Thoracic aorta (tissue), 2 donors: ENCODE measurements around the gene IFIT3. TPM values are rescaled to one million over a fixed set of nuclear protein-coding genes. Genes with fewer than 3 reads are reported as not detected.

ENCODE experiments used
- ATAC-seq: fragments of 150-250 bp; one replicate; pipeline ENCODE4 v1.8.0; 2017; ENCODE audit warnings: low read depth; ENCODE audit not compliant: insufficient number of reproducible peaks, low FRiP score
- DNase-seq: peaks from one replicate; pipeline ENCODE4 v3.0.0-alpha.2; 2020; ENCODE audit warnings: low spot score
- H3K27ac ChIP-seq, 2 donors: fragments of 200-600 bp; sonication (generic); 1 replicate in 1 of 2; 2 replicates in 1 of 2; pipeline ENCODE4 v1.5.1; 2016; ENCODE audit warnings: mild to moderate bottlenecking in 2 of 2, moderate library complexity in 2 of 2
- H3K27me3 ChIP-seq: fragments of 200-600 bp; sonication (generic); replicated peaks from 2 replicates; pipeline ENCODE4 v1.6.0; 2016; ENCODE audit warnings: mild to moderate bottlenecking; ENCODE audit not compliant: insufficient read depth
- H3K36me3 ChIP-seq: fragments of 200-600 bp; sonication (generic); one replicate; pipeline ENCODE4 v1.5.1; 2016
- H3K4me1 ChIP-seq, 2 donors: fragments of 200-600 bp; sonication (generic); 1 replicate in 1 of 2; 2 replicates in 1 of 2; pipeline versions ENCODE4 v1.5.1 to v1.6.0; 2016; ENCODE audit warnings: low read depth in 2 of 2, mild to moderate bottlenecking in 1 of 2; ENCODE audit not compliant: control insufficient read depth in 1 of 2
- H3K4me3 ChIP-seq: fragments of 200-600 bp; sonication (generic); 2 replicates; pipeline ENCODE4 v1.5.1; 2016; ENCODE audit warnings: mild to moderate bottlenecking
- H3K9me3 ChIP-seq: fragments of 200-600 bp; sonication (generic); 2 replicates; pipeline ENCODE4 v1.5.1; 2016
- total RNA-seq, 2 donors: library from RNA; depleted of rRNA; stranded (reverse); fragments of >200 nt; gene quantifications; one replicate each; pipeline versions ENCODE4 v1.1.0 to v1.2.3, GENCODE V29; 2016
- TF ChIP-seq, protein P1 (sequence below): fragments of 200-600 bp; sonication (generic); IDR thresholded peaks from one replicate; pipeline ENCODE4 v1.5.1; 2019; ENCODE audit warnings: antibody characterized with exemption

Gene IFIT3
- total RNA-seq, 2 donors from 2014 or later: 9.6 to 22.7 TPM

DNA sequence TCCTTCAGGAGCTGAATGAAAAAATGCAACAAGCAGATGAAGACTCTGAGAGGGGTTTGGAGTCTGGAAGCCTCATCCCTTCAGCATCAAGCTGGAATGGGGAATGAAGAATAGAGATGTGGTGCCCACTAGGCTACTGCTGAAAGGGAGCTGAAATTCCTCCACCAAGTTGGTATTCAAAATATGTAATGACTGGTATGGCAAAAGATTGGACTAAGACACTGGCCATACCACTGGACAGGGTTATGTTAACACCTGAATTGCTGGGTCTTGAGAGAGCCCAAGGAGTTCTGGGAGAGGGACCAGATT lies 20.6 kb upstream of the IFIT3 start:
- peaks cover 15 to 27% of the 10 kb centered on the region in 2 donors for H3K4me1 ChIP-seq
- no peaks in the 10 kb centered on the region for H3K27me3 ChIP-seq
- no peak overlapping the region for H3K4me3 ChIP-seq
- no peaks in the 10 kb centered on the region for H3K36me3 ChIP-seq
- TF ChIP-seq, protein P1, sequence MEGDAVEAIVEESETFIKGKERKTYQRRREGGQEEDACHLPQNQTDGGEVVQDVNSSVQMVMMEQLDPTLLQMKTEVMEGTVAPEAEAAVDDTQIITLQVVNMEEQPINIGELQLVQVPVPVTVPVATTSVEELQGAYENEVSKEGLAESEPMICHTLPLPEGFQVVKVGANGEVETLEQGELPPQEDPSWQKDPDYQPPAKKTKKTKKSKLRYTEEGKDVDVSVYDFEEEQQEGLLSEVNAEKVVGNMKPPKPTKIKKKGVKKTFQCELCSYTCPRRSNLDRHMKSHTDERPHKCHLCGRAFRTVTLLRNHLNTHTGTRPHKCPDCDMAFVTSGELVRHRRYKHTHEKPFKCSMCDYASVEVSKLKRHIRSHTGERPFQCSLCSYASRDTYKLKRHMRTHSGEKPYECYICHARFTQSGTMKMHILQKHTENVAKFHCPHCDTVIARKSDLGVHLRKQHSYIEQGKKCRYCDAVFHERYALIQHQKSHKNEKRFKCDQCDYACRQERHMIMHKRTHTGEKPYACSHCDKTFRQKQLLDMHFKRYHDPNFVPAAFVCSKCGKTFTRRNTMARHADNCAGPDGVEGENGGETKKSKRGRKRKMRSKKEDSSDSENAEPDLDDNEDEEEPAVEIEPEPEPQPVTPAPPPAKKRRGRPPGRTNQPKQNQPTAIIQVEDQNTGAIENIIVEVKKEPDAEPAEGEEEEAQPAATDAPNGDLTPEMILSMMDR: no peak
- DNase-seq (no peak), ATAC-seq (no peak)
- peak overlapping the region in 1 of 2 donors; percentile 31 for H3K27ac ChIP-seq
- no peaks in the 10 kb centered on the region for H3K9me3 ChIP-seq

DNA sequence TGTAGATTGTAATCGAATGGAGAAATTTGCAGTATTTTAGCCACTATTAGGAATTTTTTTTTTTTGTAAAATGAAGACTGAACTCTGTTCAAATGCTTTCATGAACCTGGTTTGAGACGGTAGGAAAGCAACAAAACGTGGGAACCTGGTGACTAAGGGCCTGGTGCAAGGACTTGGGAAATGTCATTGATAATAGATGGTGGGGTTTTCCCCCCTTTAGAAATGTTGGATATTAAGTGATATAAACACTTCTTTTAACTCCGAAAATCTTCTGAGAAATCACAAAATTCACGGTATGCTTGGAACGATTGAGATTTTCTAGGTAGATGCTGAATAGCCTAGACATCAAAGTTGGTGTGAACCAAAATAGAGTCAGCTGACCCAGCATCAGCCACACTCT lies 19.5 kb upstream of the IFIT3 start:
- TF ChIP-seq, protein P1: no peak
- no peaks in the 10 kb centered on the region for H3K36me3 ChIP-seq
- ATAC-seq: no peak

DNA sequence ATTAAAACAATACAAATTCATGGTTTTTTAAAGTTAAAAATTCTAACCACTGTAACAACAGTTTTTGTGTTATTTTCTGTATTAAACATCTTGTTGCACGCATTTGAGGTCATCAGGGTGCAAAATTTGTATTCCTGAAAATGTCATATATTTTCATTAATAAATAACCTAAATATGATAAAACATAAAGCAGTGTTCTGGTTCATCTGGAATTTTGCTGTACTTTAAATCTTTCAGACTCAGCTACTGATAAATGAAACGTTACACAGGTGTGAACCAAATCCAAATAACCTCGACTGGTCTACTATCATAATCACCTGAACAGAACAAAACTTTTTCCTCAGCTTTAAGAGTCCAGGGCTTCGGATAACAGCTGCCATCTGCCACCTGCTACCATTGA lies 19.1 kb upstream of the IFIT3 start:
- TF ChIP-seq, protein P1: no peak
- Histone ChIP-seq H3K27ac (no peak overlapping the region), H3K36me3 (no peaks in the 10 kb centered on the region), H3K4me1 (peaks cover 7 to 14% of the 10 kb centered on the region in 2 donors), H3K4me3 (no peak overlapping the region), H3K9me3 (no peaks in the 10 kb centered on the region), H3K27me3 (no peaks in the 10 kb centered on the region)
- ATAC-seq (no peak), DNase-seq (no peak)

More for the DNA sequence above, 19.5 kb upstream of the IFIT3 start:
- no peak for DNase-seq
- H3K4me1 ChIP-seq: peaks cover 11 to 18% of the 10 kb centered on the region in 2 donors
- H3K27me3 ChIP-seq: no peaks in the 10 kb centered on the region
- H3K4me3 ChIP-seq: no peak overlapping the region
- H3K27ac ChIP-seq: no peak overlapping the region
- no peaks in the 10 kb centered on the region for H3K9me3 ChIP-seq

DNA sequence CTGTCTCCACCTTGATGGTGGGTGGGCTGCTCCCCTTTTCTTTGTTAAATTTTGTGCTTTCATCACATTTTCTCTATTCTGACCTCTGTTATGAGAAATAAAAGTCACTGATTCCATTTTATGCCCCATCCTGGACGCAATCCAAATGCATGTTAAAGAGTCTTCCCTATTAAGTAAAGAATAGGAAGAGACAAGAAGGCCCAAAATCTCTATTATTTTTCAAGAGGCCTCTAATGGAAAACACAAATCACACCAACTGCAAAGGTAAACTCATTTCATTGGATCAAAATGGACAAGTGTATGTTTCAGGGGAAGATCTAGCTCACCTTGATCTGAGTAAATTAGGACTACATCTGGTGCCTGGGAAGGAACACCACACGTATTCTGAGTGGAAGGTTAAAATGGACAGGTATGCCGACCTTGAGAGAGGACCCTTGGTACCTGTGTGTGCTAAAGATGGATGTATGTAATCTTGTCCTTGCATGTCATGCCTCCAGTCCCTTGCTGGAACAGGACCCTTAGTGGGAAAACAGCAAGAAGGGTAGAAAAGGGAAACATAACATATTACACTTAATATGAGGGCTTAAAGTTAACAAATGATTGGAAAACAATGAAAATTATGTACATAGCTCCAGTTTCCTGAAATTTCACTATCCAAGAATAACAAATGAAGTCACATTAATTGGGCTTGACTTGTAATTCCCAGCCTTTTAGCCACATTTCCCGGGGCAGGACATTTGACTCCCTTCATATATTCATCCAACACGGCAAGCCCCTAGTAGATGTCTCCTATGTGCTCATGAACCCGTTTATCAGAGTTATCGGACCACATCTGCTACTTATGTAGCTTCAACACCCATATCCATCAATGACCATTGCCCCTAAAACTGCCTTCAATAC lies 18.4 kb upstream of the IFIT3 start:
- H3K4me3 ChIP-seq: no peak overlapping the region
- H3K4me1 ChIP-seq: peaks cover 3 to 7% of the 10 kb centered on the region in 2 donors
- no peaks in the 10 kb centered on the region for H3K27me3 ChIP-seq
- no peaks in the 10 kb centered on the region for H3K9me3 ChIP-seq
- TF ChIP-seq, protein P1: no peak
- no peak for DNase-seq
- ATAC-seq: no peak
- H3K36me3 ChIP-seq: no peaks in the 10 kb centered on the region
- no peak overlapping the region for H3K27ac ChIP-seq

DNA sequence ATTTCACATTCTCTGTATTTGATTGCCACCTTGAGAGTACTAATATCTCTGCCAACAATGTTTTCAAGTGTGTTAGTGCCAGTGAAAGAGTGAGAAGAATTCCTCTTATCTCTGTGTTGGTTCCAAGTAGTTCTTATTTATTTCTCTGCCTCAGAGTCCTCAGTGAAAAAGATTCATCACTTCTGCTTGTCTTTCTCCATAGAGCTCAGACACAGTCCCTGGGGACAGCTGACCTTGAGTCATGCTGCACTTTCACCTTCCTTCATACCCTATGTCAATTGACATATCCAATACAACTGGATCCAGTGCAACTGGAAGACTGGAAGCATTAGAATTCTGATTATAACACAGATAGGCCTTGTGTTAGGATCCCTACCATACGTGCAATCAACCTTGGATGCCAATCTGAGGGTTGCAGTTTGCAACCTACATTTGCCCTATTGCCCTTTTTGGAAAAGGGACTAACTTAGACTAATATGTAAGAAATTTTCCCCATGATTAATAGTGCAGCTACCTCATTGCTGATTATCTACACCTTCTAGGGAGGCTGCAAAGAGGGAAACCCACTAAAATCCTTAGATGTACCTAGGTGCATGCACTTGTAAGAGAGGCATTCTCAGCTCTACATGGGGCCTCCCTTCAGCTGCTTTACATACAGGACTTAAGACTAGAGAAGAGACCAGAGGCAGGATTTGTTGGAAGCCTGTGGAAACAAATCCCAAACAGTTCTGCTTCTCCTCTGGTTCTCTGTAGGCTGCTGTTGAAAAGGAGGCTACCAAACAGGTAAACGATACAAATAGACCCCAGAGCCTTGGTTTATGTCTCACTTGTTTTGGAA lies 17.5 kb upstream of the IFIT3 start:
- TF ChIP-seq, protein P1: no peak
- Histone ChIP-seq H3K9me3 (no peaks in the 10 kb centered on the region), H3K4me1 (peaks cover 3 to 7% of the 10 kb centered on the region in 2 donors), H3K27ac (no peak overlapping the region), H3K36me3 (no peaks in the 10 kb centered on the region), H3K4me3 (no peak overlapping the region), H3K27me3 (no peaks in the 10 kb centered on the region)
- ATAC-seq (no peak), DNase-seq (no peak)
